Activated CD4-positive, alpha-beta T cell treated with anti-CD3 and anti-CD28 coated beads, Interleukin-2, Interleukin-6, amounts not matched to agents 100 ng/mL and 50 ng/mL, durations not matched to agents 16 hours and 8 hours (primary cell): ENCODE measurements around the gene CORO7.

Experiments
- DNase-seq: peaks from one replicate; pipeline ENCODE4 v3.0.0-alpha.2; 2020

Gene CORO7

DNA sequence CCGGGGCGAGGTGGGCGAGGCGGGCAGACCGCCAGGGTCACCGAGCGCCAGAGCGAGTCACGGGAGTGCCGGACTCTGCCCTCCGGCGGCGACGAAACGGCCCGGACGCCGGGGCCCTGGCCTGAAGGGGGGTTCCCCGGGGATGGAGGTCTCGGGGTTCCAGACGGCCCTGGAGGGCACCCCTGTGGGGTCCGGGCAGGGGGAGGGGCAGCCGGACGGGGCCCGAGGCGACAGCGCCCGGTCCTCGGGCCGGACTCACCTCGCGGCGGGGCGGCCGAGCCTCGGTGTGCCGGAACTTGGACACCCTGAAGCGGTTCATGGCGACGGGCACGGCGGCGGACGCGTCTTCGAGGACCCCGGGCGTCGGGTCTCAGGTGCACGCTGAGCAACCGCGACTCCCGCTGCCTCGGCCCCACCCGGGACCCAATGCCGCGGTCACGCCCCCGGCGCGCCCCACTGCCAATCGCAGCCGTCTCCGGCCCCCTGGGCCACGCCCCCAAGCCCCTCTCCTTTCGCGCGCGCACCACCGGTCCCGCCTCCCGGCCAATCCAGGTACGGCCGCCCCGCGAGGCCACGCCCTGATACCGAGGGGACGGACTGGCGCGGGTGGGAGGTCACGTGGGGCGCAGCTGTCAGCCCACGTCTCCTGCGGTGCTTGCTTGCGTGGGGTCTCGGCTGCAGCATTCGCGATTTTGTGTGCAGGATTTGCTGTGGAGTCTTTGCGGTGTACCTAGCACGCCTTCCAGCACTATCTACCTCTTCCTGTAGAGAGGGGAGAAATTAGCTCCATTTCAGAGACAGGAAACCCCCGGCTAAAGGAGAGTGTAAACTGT is at the start of gene CORO7:
TSS of gene CORO7 (minus strand) at position 397 of the 833 bp plus-strand sequence. CDS start at position 319, 78 bp downstream.
- DNase-seq: peak; percentile 98

DNA sequence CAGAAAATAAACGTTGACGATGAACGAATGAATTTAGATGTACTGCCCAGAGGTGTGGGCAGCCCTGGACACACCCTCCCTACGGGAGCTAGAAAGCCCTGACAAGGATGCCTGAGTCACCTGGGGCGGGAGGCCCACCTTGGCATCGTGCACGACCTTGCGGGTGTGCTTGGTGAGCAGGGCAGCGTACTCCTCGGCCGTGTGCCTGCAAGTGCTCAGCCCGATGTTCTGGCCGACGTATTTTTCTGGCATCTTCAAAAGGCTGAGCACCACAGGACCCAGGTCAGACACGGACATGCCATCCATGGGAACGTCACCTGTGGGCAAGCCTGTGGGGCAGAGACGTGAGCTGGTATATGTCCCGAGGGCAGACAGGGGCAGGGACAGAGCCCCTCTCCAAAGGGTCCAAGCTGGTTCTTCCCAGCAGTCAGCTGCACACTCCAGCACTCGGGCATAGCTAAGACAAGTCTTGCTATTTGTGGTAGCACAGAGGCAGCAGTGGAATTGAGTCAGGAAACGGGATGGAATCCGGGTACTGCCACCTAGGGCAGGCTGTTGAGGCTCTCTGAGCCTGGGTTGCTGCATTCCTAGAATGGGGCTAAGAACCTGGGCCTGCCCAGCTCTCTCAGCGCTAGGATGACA is 47.2 kb upstream of the CORO7 start:
- DNase-seq: no peak

DNA sequence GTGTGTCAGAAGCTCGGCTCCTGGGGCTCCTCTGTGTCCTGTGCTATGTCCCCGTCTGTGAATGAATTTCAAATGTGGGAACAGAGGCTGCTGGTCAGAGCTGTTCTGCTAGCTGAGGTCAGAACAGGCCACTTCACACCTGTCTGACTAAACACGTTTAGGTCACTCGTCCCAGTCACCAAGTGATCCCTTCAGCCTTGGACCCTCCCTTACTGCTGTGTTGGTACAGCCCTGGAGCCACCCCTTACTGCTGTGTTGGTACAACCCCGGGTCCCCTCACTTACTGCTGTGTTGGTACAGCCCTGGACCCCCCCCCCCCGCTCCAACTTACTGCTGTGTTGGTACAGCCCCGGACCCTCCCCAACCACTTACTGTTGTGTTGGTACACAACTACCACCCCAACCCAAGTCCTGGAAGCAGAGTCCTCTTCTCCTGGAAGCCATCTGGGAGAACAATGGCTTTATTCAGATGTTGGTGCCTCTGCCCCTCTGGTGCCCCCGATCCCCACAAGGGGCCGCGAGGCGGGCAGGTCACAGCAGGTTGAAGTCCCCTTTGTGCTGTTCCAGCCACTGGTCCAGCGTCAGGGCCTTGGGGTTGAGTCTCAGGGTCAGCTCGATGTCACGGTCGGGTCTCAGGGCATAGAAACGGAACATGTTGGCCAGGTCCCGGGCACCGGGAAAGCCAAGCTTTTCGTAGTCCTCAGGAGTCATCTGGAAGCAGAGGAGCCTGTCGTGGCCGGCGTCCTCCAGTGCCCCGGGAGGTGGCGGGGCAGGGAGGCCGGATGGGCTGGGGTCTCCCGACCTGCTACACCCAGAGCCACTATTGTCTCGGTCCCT is 45.1 kb upstream of the CORO7 start:
- DNase-seq: no peak

DNA sequence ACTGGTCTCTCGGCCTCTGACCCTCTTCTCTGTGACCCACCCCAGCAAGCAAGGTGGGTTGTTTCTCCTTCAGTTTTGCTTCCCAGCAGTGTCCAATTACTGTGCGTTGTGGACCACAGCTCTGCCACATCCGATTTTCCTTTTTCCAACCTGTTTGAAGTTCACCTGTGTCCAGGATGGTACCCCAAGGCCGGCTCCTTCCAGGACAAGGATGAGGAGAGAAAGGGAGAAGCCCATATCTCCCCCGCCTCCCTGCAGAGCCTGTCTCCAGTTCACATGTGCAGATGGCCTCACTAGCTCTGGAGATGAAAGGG is 44.5 kb upstream of the CORO7 start:
- DNase-seq: no peak

DNA sequence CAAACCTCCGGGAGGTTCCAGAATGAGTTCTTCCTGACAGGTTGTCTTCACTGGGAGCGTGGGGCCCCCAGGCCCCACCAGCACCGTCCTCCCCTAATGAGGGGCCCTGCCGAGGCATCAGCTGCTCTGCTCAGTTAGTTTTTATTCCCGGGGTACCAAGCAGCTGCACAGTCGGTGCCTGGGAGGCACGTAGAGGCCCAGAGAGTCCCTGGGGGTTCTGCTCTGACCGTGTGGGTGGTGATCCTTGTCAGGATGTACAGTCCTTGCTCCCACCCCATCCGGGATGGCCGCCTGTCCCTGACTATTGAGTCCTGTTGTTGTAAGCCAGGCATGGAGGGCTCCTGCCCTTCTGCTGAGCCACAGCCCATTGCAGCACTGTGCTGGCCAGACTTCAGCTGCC is 39.6 kb upstream of the CORO7 start:
- DNase-seq: no peak

DNA sequence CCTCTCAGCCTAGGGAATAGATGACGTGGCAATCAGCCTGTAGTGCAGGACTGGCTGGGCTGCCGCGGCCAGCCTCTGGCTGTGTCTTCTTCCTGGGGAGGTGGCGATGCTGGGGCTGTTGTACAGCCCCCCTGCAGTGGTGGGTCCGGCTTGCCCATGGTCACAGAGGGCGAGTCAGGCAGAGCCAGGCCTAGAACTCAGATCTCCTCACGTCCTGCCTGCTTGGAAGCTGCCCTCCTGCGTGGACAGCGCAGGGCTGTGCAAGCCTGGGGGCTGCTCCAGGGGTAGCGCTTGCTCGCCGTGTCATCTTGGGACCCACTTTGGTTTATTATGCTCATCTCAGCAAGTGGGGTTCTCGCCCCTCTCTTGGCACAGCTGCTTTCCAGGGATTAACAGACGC is 38.7 kb upstream of the CORO7 start:
- DNase-seq: no peak

DNA sequence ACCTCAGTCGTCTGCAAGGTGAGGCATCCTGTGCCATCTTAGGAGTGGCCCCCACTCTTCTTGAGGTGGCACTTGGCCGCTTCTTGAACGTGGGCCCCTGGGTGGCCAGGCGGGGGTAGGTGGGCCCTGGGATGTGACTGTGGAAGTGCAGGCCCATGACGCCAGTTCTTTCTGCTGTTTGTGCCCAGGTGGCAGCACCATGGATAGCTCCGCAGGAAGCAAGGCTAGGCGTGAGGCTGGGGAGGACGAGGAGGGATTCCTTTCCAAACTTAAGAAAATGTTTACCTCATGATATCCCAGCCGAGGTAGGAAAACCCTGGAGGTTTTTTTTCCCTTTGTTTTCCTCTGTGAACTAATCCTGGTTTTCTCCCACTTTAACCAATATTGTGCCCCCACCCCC is 38.2 kb upstream of the CORO7 start:
- no peak for DNase-seq

DNA sequence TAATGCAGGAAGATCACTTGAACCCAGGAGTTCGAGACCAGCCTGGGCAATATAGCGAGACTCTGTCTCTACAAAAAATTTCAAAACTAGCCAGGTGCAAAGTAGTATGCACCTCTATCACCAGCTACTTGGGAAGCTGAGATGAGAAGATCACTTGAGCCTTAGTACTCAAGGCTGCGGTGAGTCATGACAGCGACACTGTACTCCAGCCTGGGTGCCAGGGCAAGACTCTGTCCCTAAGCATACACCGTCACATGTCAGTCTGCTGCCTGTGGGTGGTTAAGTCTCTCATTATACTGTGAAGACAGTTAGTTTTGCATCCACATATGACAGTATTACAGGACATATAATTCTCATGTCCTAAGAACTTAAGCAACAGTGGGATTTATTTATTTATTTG is 36.3 kb upstream of the CORO7 start:
- no peak for DNase-seq

DNA sequence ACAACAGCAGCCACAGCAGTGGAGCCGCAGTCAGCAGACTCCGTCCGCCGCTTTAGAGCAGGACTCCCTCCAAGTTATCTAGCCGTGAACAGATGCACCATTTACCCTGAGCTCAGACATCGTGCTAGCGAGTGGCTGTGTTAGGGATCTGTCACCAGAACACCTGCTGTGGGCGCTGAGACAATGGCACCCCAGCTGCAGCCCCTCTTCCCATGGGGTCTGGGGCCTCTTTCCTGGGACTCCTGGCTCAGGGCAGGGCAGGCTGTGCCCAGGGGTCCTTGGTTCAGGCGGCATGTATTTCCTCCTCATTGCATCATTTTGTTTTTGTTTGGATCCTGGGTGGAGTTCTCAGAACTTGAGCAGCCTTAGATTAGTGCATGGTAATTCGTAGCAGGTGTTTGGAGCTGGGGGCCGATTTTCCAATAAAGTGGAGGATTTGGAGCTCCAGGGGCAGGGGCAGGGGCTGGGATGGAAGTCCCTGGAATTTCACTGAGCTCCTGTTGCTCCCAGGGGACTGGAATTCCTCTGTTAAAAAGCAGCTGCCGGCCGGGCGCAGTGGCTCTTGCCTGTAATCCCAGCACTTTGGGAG is 34.6 kb upstream of the CORO7 start:
- DNase-seq: no peak

DNA sequence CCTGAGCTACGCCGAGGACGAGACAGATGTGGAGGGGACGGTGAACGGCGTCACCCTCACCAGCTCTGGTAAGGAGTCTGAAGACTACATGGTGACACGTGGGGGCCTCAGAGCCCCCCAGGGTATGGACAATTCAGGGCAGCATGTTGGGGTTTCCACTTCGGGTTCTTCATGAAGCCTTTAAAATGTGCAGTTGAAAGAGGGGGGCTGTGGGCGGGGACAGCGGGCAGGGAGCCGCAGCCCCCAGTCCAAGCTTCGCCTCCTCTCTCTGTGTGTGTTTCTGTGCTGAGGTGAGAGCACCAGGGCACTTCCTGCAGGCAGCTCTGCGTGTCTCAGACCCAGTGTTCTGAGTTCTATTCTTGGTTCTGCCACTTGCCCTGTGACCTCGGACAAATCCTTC is 34.0 kb upstream of the CORO7 start:
- no peak for DNase-seq

DNA sequence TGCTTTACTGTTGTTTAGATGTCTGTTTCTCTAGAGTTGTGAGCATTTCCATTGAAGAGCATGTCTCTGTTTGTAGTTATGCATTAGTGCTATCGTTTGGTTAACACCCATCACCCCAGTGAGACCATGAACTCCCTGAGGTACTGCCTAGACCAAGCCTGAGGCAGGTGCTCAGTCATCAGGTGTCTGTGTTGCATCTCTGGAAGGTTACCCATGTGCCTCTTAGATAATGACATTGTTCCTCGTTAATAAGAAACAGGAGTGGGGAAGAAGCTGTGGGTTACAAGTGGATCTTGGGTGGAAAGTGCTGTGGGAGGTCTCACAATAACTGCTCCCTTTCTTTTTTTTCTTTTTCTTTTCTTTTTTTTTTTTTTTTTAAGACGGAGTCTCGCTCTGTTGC is 27.6 kb upstream of the CORO7 start:
- no peak for DNase-seq

DNA sequence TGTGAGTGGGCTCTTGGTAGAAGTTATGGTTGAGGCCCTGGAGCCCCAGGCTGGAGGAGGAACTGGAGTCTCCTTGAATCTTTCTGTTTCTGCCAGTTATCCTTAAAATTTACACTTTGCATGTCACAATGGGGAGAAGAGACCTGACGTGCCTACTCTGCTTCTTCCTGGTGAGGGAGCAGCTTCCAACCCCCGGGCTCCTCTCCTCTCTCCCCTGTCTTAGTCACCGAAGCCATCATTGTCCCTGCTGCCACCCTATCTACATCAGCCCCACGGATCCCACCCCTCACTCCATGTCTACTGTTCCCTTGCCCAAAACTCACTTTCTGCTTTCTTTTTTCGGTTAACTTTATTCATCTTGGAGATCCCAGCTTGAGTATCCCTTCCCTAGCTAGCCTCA is 26.9 kb upstream of the CORO7 start:
- DNase-seq: no peak

DNA sequence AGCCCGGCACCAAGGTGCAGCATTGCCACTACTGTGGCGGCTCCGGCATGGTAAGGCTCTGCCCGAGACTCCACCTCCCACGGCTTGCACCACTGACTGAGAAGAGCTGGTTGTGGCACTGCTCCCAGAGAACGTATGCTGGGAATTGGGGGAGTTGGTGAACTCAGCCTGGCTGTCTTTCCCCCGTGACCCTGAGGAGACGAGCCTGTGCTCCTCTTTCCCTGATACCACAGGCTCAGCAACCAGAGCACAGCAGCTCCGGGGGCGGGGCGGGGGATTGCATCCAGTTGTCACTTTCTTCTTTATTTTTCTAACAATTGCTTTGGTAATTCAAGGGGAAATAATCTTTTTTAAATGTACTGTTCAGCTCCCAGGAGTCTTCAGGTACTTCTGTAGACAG is 26.0 kb upstream of the CORO7 start:
- DNase-seq: no peak

DNA sequence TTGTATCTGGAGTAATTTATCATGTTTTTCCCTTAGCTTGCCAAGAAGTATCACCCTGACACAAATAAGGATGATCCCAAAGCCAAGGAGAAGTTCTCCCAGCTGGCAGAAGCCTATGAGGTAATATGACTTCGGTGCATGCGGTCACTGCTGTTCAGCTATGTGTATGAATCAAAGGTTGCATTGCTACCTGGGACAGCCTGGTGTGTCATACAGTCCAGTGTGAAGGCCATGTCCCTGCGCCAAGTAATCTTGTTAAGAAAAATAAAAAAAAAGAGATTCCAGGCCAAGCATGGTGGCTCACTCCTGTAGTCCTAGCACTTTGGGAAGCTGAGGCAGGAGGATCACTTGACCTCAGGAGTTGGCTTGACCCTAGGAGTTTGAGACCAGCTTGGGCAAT is 21.0 kb upstream of the CORO7 start:
- no peak for DNase-seq

DNA sequence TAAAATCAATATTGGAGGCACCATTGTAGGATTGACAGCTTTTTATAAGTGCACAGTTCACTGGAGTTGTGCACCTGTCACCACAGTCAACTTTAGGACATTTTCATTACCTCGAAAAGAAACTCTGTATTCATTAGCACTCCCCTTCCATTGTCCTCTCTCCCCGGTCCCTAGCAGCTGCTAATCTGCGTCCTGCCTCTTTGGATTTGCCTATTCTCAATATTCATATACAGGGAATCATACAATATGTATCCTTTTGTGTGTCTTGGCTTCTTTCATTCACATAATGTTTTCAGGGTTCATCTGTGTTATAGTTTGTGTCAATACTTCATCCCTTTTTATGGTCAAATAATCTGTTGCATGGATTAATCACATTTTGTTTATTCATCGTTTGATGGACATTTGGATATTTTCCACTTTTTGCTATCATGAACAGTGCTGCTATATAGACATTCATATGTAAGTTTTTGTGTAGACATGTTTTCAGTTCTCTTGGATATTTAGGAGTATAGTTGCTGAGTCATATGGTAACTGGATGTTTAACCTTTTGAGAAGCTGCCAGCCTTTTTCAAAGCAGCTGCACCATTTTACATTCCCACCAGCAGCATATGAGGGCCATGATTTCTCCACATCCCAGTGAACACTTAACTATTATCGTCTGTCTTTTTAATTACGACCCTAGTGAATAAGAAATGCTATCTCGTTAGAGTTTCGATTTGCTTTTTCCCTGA is 19.1 kb upstream of the CORO7 start:
- DNase-seq: no peak

DNA sequence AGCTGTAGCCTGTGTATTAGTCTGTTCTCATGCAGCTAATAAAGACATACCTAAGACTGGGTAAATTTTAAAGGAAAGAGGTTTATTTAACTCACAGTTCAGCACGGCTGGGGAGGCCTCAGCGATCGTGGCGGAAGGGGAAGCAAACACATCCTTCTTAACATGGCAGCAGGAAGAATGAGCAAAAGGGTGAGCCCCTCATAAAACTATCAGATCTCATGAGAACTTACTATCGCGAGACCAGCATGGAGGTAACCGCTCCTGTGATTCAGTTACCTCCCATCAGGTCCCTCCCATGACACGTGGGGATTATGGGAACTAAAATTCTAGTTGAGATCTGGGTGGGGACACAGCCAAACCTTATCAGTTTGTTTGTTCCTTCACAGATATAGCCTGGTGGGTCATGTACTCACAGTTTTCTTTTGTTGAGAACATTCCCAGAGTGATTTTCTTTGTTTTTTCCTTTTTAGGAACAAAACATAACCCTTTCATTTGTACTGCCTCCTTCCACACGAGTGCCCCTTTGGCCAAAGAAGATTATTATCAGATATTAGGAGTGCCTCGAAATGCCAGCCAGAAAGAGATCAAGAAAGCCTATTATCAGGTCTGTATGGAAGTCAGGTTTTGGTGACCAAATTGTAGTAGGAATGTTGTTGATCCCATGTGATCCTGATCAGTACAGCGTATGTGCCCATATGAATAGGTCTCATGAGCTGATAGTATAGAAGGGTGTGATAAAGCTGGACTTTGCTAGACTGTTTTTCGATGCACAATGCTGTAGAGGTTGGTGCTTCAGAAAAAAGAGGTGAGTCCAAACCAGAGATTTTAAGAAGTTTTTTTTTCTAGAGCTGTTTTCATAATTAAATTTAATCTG is 17.8 kb upstream of the CORO7 start:
- DNase-seq: no peak

DNA sequence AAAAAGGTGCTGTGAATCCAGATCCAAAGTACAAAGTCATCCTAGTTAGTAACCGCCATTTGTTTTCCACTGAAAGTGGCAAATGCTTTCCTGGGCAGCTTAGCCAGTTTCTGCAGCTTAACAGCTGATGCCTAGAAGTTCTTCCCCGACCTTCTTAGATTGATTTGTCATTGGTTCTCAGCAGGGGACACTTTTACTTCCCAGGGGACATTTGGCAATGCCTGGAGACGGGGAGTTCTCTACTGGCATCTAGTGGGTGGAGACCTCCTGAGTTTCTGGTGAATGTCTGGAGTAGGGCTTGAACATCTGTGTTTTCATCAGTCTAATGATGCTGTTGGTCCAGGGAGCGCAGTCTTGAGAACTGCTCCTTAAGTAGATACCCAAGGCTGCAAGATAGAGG is 16.8 kb upstream of the CORO7 start:
- DNase-seq: no peak

DNA sequence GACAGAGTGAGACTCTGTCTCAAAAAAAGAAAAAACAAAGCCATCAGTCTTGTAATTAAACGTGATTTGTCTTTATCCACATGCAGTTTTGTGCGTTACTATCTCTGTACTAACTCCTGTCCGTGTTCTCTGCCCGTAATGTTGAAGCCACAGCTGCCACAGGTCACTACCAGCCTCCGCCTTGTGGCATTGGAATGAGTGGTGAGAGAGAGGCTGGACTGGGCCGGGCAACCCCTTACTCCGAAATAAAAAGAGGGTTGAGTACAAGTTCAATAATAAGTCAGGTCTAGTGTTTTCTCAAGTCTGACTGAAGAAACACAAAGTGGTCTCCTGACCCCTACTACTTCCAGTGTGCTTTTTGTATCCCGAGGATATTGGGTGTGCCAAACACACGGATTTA is 14.6 kb upstream of the CORO7 start:
- DNase-seq: no peak

DNA sequence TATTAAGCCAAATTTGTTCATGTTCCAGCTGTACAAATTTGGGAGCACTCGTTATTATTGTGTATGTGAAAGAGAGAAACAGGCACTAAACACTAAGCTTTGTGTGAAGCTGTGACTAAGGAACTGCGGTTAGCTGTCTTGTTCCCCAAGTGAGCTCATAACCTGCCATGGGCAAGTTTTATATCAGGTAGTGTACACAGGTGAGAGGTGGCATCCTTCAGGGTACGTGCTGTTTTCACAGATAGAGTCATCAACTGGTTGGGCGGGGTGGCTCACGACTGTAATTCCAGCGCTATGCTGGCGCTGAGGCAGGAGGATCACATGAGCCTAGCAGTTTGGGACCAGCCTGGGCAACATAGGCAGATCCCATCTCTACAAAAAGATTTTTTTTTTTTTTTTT is 12.1 kb upstream of the CORO7 start:
- no peak for DNase-seq

DNA sequence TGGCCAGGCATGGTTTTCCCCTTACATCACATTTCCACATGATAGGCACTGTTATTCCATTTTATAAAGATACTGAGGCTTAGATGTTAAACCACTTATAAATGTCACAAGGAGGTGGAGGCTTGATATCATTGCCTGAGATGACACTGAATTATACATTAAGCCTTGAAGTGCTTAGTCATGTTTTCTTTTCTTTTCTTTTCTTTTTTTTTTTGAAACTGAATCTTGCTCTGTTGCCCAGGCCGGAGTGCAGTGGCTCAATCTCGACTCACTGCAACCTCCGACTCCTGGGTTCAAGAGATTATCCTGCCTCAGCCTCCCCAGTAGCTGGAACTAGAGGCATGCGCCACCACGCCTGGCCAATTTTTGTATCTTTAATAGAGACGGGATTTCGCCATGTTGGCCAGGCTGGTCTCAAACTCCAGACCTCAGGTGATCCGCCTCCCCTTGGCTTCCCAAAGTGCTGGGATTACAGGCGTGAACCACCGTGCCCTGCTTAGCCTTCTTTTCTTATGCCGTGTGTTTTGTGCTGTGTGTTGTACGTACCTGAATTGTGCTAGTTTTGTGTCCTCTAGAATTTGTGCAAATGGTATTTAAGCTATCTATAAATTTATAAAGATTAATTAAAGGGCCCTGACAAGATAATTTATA is 10.5 kb upstream of the CORO7 start:
- no peak for DNase-seq

DNA sequence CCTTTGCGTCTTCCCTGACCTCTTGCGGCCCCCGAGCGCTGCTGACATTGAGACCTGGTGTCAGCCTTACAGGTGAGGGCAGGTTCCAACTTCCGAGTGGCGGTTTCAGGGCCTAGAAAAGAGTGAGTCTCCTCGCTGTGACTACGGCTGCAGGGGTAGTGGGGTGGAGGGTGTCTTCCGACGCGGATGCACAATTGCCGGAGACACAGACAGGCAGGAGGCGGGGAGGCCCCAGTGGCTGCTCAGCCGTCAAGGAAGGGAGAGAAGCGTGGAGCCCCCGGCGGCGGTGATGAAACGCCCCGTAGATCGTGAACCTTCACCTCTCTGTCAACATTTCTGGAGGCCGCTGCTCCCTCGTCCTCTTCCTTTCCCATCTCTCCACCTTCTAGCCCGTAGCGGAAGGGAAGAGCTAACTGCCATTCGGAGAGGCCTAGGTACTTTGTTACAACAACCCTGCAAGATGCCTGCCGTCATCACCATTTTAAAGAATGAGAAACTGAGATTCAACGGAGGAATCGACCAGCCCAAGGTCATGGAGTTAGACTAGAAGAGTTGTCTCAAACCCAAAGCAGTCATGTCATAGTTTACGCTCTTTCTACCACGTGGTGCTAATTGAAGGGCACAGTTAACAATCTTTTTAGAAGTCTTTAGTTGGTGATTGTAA is 9.8 kb upstream of the CORO7 start:
- DNase-seq: no peak
